OCI-LY7 (cell line): ENCODE measurements around the gene GSK3B. TPM values are rescaled to one million over a fixed set of nuclear protein-coding genes. Genes with fewer than 3 reads are reported as not detected.

Experiments used
- BruUV-seq: library from RNA; stranded (reverse); fragments of 400-500 nt; replicated peaks from 2 replicates; lab custom pipeline; 2021; lab: Mats Ljungman, UMichigan
- CTCF ChIA-PET: fragments of 300-600 bp; sonication (Branson Sonifier 250); formaldehyde crosslinking; loops from one replicate; lab custom pipeline; 2022; ENCODE audit warnings: antibody characterized with exemption; ENCODE audit not compliant: unreplicated experiment; lab: Charles Lee
- POLR2A ChIA-PET: fragments of 300-600 bp; sonication (Branson Sonifier 250); formaldehyde crosslinking; loops from one replicate; lab custom pipeline; 2022; ENCODE audit warnings: antibody characterized with exemption; lab: Charles Lee
- DNase-seq: peaks from one replicate; pipeline ENCODE4 v3.0.0-alpha.2; 2015; ENCODE audit warnings: low spot score
- H2AFZ ChIP-seq: fragments of 200-600 bp; sonication (generic), shearing (Covaris generic); 2 replicates; pipeline ENCODE4 v1.6.1; 2014; ENCODE audit warnings: mild to moderate bottlenecking, antibody characterized with exemption, low read length, moderate library complexity
- H3K27ac ChIP-seq: fragments of 200-600 bp; sonication (generic); 2 replicates; pipeline ENCODE4 v1.5.1; 2014; ENCODE audit warnings: mixed run types, low read depth, mild to moderate bottlenecking, moderate library complexity, low read length, inconsistent platforms; ENCODE audit not compliant: poor library complexity, severe bottlenecking
- H3K36me3 ChIP-seq: fragments of 200-600 bp; sonication (generic); 2 replicates; pipeline ENCODE4 v1.6.1; 2014; ENCODE audit warnings: mild to moderate bottlenecking, antibody characterized with exemption, low read length, moderate library complexity, mixed read lengths; ENCODE audit not compliant: insufficient read depth
- H3K4me1 ChIP-seq: fragments of 200-600 bp; sonication (generic); 2 replicates; pipeline ENCODE4 v1.5.1; 2014; ENCODE audit warnings: mild to moderate bottlenecking, low read length; ENCODE audit not compliant: insufficient read depth, poor library complexity, severe bottlenecking
- H3K4me2 ChIP-seq: fragments of 200-600 bp; sonication (generic); 2 replicates; pipeline ENCODE4 v1.6.1; 2014; ENCODE audit warnings: mild to moderate bottlenecking, low read length
- H3K4me3 ChIP-seq: fragments of 200-600 bp; sonication (generic); 2 replicates; pipeline ENCODE4 v1.5.1; 2014; ENCODE audit warnings: mild to moderate bottlenecking, low read depth, low read length; ENCODE audit not compliant: poor library complexity, severe bottlenecking
- H3K79me2 ChIP-seq: fragments of 200-600 bp; sonication (generic); 2 replicates; pipeline ENCODE4 v1.6.1; 2016; ENCODE audit warnings: low read depth, mild to moderate bottlenecking, low read length, moderate library complexity, mixed read lengths; ENCODE audit not compliant: insufficient read depth
- H3K9me2 ChIP-seq: fragments of 200-600 bp; sonication (generic); 2 replicates; pipeline ENCODE4 v1.6.1; 2016; ENCODE audit warnings: mild to moderate bottlenecking, low read length, mixed read lengths; ENCODE audit not compliant: insufficient read depth
- H3K9me3 ChIP-seq: fragments of 200-600 bp; sonication (generic); 2 replicates; pipeline ENCODE4 v1.6.1; 2014; ENCODE audit warnings: mild to moderate bottlenecking, mixed run types, low read length, mixed read lengths
- H4K20me1 ChIP-seq: fragments of 200-600 bp; sonication (generic); 2 replicates; pipeline ENCODE4 v1.6.1; 2014; ENCODE audit warnings: mild to moderate bottlenecking, antibody characterized with exemption, low read length, moderate library complexity, mixed read lengths; ENCODE audit not compliant: insufficient read depth
- CTCF ChIP-seq: fragments of 200-600 bp; sonication (generic); conservative IDR thresholded peaks from 2 replicates; pipeline ENCODE4 v1.5.1; 2014; ENCODE audit warnings: mild to moderate bottlenecking, antibody characterized with exemption, low read length, moderate library complexity, mixed read lengths
- EZH2phosphoT487 ChIP-seq: fragments of 200-600 bp; sonication (generic); IDR thresholded peaks from 2 replicates; pipeline ENCODE4 v1.6.1; 2018; ENCODE audit warnings: low read depth, borderline replicate concordance, mild to moderate bottlenecking, mixed run types, antibody characterized with exemption, low read length, moderate library complexity, mixed read lengths
- intact Hi-C: fragments of 100-400 bp; cut with micrococcal nuclease; formaldehyde crosslinking; loops from one replicate; pipeline ENCODE4 v1.10.0; 2022; ENCODE audit not compliant: unreplicated experiment
- total RNA-seq, 2 experiments: library from RNA; depleted of rRNA in 1 of 2; stranded (reverse); fragments of >200 nt in 1 of 2; shearing (Covaris generic) in 1 of 2; gene quantifications; 2 replicates each; pipeline ENCODE4 v1.2.3, GENCODE V29; 2014 to 2022

The GSK3B gene
- total RNA-seq, 2 experiments from 2014 or later: 26.6 to 40.9 TPM

- BruUV-seq: no TSS peak
- H3K27ac ChIP-seq: no peak overlapping the region
- no peaks in the 10 kb centered on the region for H3K4me1 ChIP-seq
- DNase-seq: no peak
- TF ChIP-seq CTCF: no peak
- no peak for TF ChIP-seq EZH2phosphoT487
- no peaks in the 10 kb centered on the region for H3K9me3 ChIP-seq
- no peaks in the 10 kb centered on the region; the same call in 1 of the 2 replicates for H4K20me1 ChIP-seq
- no peaks in the 10 kb centered on the region for H3K9me2 ChIP-seq
- CTCF ChIA-PET: no interaction called here
- H3K79me2 ChIP-seq: peaks cover 9% of the 10 kb centered on the region; the same call in 1 of the 2 replicates
- no peaks in the 10 kb centered on the region for H3K36me3 ChIP-seq
- no peak overlapping the region for H3K4me3 ChIP-seq
- intact Hi-C loops: no loop called here
- no peak overlapping the region for H3K4me2 ChIP-seq
- POLR2A ChIA-PET: interaction anchor here (0.7 to 0.8 kb wide), 4 partner anchors 11 to 40 kb away, joined by 3 to 4 read pairs (median 4); no protein-coding TSS in a partner anchor
- H2AFZ ChIP-seq: no peak overlapping the region
Observed at GRCh38 chr3:119930286-119930685, 164.0 kb downstream of the GSK3B start.

GRCh38 chr3:119927190-119927589 is 167.1 kb downstream of the GSK3B start:
- no peak overlapping the region for H2AFZ ChIP-seq
- intact Hi-C loops: no loop called here
- no peak overlapping the region for H3K4me3 ChIP-seq
- H3K79me2 ChIP-seq: no peaks in the 10 kb centered on the region; the same call in 1 of the 2 replicates
- H3K27ac ChIP-seq: no peak overlapping the region
- ChIA-PET CTCF (no interaction called here), POLR2A (no interaction called here)
- H3K4me2 ChIP-seq: no peak overlapping the region
- no peaks in the 10 kb centered on the region for H3K4me1 ChIP-seq
- H3K9me3 ChIP-seq: no peaks in the 10 kb centered on the region
- no TSS peak for BruUV-seq
- DNase-seq: no peak
- no peaks in the 10 kb centered on the region for H3K36me3 ChIP-seq
- no peaks in the 10 kb centered on the region; the same call in 1 of the 2 replicates for H4K20me1 ChIP-seq
- TF ChIP-seq CTCF (no peak), EZH2phosphoT487 (no peak)
- no peaks in the 10 kb centered on the region for H3K9me2 ChIP-seq
